ENCODE data around the gene RPL19.
A peak's percentile ranks its signal among the peaks of the same experiment; 100 is the strongest.

Gene RPL19

GRCh38 chr17:39173080-39173479 lies 27.0 kb upstream of the RPL19 start:
- no peak for DNase-seq (ENCODE audit: low read depth)

- no peak for DNase-seq (ENCODE audit: low read depth)
These were observed 26.4 kb upstream of the RPL19 start for GRCh38 chr17:39173526-39174274.

GRCh38 chr17:39174920-39175694 lies 25.0 kb upstream of the RPL19 start:
- DNase-seq (ENCODE audit: low read depth), result peak; percentile 56

- no peak for DNase-seq (ENCODE audit: low read depth)
These were observed 24.4 kb upstream of the RPL19 start for GRCh38 chr17:39175695-39176093.

GRCh38 chr17:39177256-39177655 lies 22.8 kb upstream of the RPL19 start:
- no peak for DNase-seq (ENCODE audit: low read depth)

GRCh38 chr17:39178536-39178935 lies 21.5 kb upstream of the RPL19 start:
- no peak for DNase-seq (ENCODE audit: low read depth)

GRCh38 chr17:39181303-39181702 lies 18.8 kb upstream of the RPL19 start:
- DNase-seq (ENCODE audit: low read depth), result no peak

GRCh38 chr17:39183045-39183444 lies 17.0 kb upstream of the RPL19 start:
- no peak for DNase-seq (ENCODE audit: low read depth)

- no peak for DNase-seq (ENCODE audit: low read depth)
These were observed 16.4 kb upstream of the RPL19 start for GRCh38 chr17:39183720-39184119.

GRCh38 chr17:39186481-39187002 lies 13.5 kb upstream of the RPL19 start:
- DNase-seq (ENCODE audit: low read depth), result no peak

GRCh38 chr17:39187152-39187830 lies 12.8 kb upstream of the RPL19 start:
- DNase-seq (ENCODE audit: low read depth), result no peak

- no peak for DNase-seq (ENCODE audit: low read depth)
These were observed 8.2 kb upstream of the RPL19 start for GRCh38 chr17:39191750-39192510.

- no peak for DNase-seq (ENCODE audit: low read depth)
These were observed 7.2 kb upstream of the RPL19 start for GRCh38 chr17:39192901-39193300.

GRCh38 chr17:39193346-39193745 lies 6.7 kb upstream of the RPL19 start:
- no peak for DNase-seq (ENCODE audit: low read depth)

- no peak for DNase-seq (ENCODE audit: low read depth)
These were observed 5.7 kb upstream of the RPL19 start for GRCh38 chr17:39194089-39194984.

GRCh38 chr17:39194985-39195524 lies 5.0 kb upstream of the RPL19 start:
- DNase-seq (ENCODE audit: low read depth), result no peak

- no peak for DNase-seq (ENCODE audit: low read depth)
These were observed 4.4 kb upstream of the RPL19 start for GRCh38 chr17:39195568-39196160.

- no peak for DNase-seq (ENCODE audit: low read depth)
These were observed 3.8 kb upstream of the RPL19 start for GRCh38 chr17:39196241-39196807.

GRCh38 chr17:39196808-39197291 lies 3.2 kb upstream of the RPL19 start:
- no peak for DNase-seq (ENCODE audit: low read depth)
